ENCODE measurements around the gene FAM107B.

GRCh38 chr10:14656052-14656730 is 118.5 kb downstream of the FAM107B start:
- TF ChIP-seq ZNF302 (tag by site-specific recombination; IDR thresholded peaks at IDR 0.05; ENCODE audit: low read depth) (no peak), ZNF701 (tag by site-specific recombination; IDR thresholded peaks at IDR 0.05) (no peak), YY1 (tag by site-specific recombination; IDR thresholded peaks at IDR 0.05) (no peak)

Data from HEK293 (cell line).